ENCODE results near the gene ALK. TPM values are rescaled to one million over a fixed set of nuclear protein-coding genes. Genes with fewer than 3 reads are reported as not detected.

ALK gene
- total and polyA plus RNA-seq, 2 experiments from 2014 or later = 0.35 TPM; not detected in 1

GRCh38 chr2:29806461-29806860 is 114.9 kb downstream of the ALK start:
- H3K4me1 Mint-ChIP-seq = peaks cover 9% of the 10 kb centered on the region
- H3K4me1 ChIP-seq (ENCODE audit: insufficient read depth) = peaks cover 11% of the 10 kb centered on the region
- H3K27ac Mint-ChIP-seq = no peak overlapping the region
- H3F3A ChIP-seq (replicated peaks; ENCODE audit: low read depth) = no peaks in the 10 kb centered on the region
- no peaks in the 10 kb centered on the region for H3K27me3 ChIP-seq (ENCODE audit: insufficient read depth)
- H3K79me2 ChIP-seq (replicated peaks; ENCODE audit: insufficient read depth) = no peaks in the 10 kb centered on the region
- H3K36me3 Mint-ChIP-seq (ENCODE audit: low read depth) = no peaks in the 10 kb centered on the region
- DNase-seq (ENCODE audit: low spot score) (no peak), ATAC-seq (no peak)
- H3K36me3 ChIP-seq (ENCODE audit: insufficient read depth) = no peaks in the 10 kb centered on the region
- H3K9me3 Mint-ChIP-seq = no peaks in the 10 kb centered on the region; the same call in 2 of the 3 replicates
- TF ChIP-seq CTCF (conservative IDR thresholded peaks at IDR 0.05; ENCODE audit: low read depth in 2 of 2) (no peak), CREB1 (CRISPR knock-in tag; IDR thresholded peaks at IDR 0.05; ENCODE audit: low read depth) (no peak)
- H3K27ac ChIP-seq (ENCODE audit: low read depth) = no peak overlapping the region
- H3K4me3 Mint-ChIP-seq = no peak overlapping the region
- no peaks in the 10 kb centered on the region for H4K20me1 ChIP-seq (replicated peaks; ENCODE audit: insufficient read depth)
- peaks cover 5% of the 10 kb centered on the region; the same call in 1 of the 2 replicates for H3K9me2 ChIP-seq (ENCODE audit: insufficient read depth)
- no peak overlapping the region for H3K4me3 ChIP-seq
- H3K4me2 ChIP-seq = no peak overlapping the region
- no peaks in the 10 kb centered on the region for H3K27me3 Mint-ChIP-seq (ENCODE audit: insufficient read depth, low read depth, poor library complexity)
- H2AFZ ChIP-seq = no peak overlapping the region

GRCh38 chr2:29804671-29805070 is 116.7 kb downstream of the ALK start:
- Histone ChIP-seq H3F3A (replicated peaks; ENCODE audit: low read depth) (no peaks in the 10 kb centered on the region), H3K36me3 (ENCODE audit: insufficient read depth) (no peaks in the 10 kb centered on the region), H3K79me2 (replicated peaks; ENCODE audit: insufficient read depth) (no peaks in the 10 kb centered on the region), H3K27me3 (ENCODE audit: insufficient read depth) (no peaks in the 10 kb centered on the region), H3K27ac (ENCODE audit: low read depth) (no peak overlapping the region), H3K4me2 (no peak overlapping the region), H2AFZ (no peak overlapping the region), H3K4me3 (no peak overlapping the region), H3K4me1 (ENCODE audit: insufficient read depth) (peaks cover 11% of the 10 kb centered on the region; the same call in 1 of the 2 replicates), H4K20me1 (replicated peaks; ENCODE audit: insufficient read depth) (no peaks in the 10 kb centered on the region), H3K9me2 (ENCODE audit: insufficient read depth) (peaks cover 6% of the 10 kb centered on the region; the same call in 1 of the 2 replicates)
- TF ChIP-seq ETS1 (IDR thresholded peaks at IDR 0.05) = no peak
- TF ChIP-seq CTCF (conservative IDR thresholded peaks at IDR 0.05; ENCODE audit: low read depth in 2 of 2) = no peak
- no peak for TF ChIP-seq JUNB (IDR thresholded peaks at IDR 0.05; ENCODE audit: unreplicated experiment)
- TF ChIP-seq NANOG (IDR thresholded peaks at IDR 0.05; ENCODE audit: borderline replicate concordance) = no peak
- no peak for TF ChIP-seq STAT1 (IDR thresholded peaks at IDR 0.05; ENCODE audit: unreplicated experiment)
- ATAC-seq = no peak
- no peaks in the 10 kb centered on the region for H3K36me3 Mint-ChIP-seq (ENCODE audit: low read depth)
- H3K27ac Mint-ChIP-seq = no peak overlapping the region
- no peak overlapping the region for H3K4me3 Mint-ChIP-seq
- DNase-seq (ENCODE audit: low spot score) = no peak
- H3K4me1 Mint-ChIP-seq = peaks cover 4% of the 10 kb centered on the region; the same call in 2 of the 3 replicates
- H3K27me3 Mint-ChIP-seq (ENCODE audit: insufficient read depth, low read depth, poor library complexity) = no peaks in the 10 kb centered on the region
- no peaks in the 10 kb centered on the region; the same call in 2 of the 3 replicates for H3K9me3 Mint-ChIP-seq
